Measurements from ENCODE around the gene GUCD1. TPM values are rescaled to one million over a fixed set of nuclear protein-coding genes. Genes with fewer than 3 reads are reported as not detected.

GUCD1 gene
- total and polyA plus RNA-seq, 10 of the 15 experiments (the other 5 are each of a cell fraction or from before 2014, with no cell fraction given): 56.0 to 177 (median 88.2) TPM

- no peaks in the 10 kb centered on the region for H3K36me3 ChIP-seq (ENCODE audit: control insufficient read depth in 2 of 2, insufficient read depth in 2 of 2, low read length in 1 of 2)
- TF ChIP-seq CEBPB (IDR thresholded peaks at IDR 0.05; ENCODE audit: borderline replicate concordance in 1 of 2, low read depth in 2 of 2, low read length in 2 of 2): no peak
- H2AFZ ChIP-seq (ENCODE audit: control insufficient read depth, low read depth, low read length): no peak overlapping the region
- H3K79me2 ChIP-seq (ENCODE audit: control insufficient read depth, insufficient read depth, low read length): no peaks in the 10 kb centered on the region
- H3K27ac ChIP-seq (ENCODE audit: control insufficient read depth, insufficient read depth): no peak overlapping the region
- H3K9ac ChIP-seq (ENCODE audit: control insufficient read depth, insufficient read depth, low read length): no peak overlapping the region
- RAD21 ChIA-PET (ENCODE audit: unreplicated experiment): no interaction called here
- no peak for FAIRE-seq
- intact Hi-C loops (cut with micrococcal nuclease; ENCODE audit: unreplicated experiment) (no loop called here), in situ Hi-C loops (cut with MboI) (no loop called here)
- DNase-seq (ENCODE audit: low read depth, low spot score): no peak
- H4K20me1 ChIP-seq (ENCODE audit: control insufficient read depth, insufficient read depth): no peaks in the 10 kb centered on the region
- WGBS (ENCODE audit: insufficient coverage, insufficient replicate concordance, low lambda C conversion rate, missing lambda C conversion rate): 80% methylated on average over 22 of the region's 24 CpGs
- CTCF ChIA-PET: no interaction called here
- no TSS peak for BruUV-seq (replicated peaks)
- no peak overlapping the region for H3K4me2 ChIP-seq (ENCODE audit: control insufficient read depth, insufficient read depth)
- no peaks in the 10 kb centered on the region for H3K27me3 ChIP-seq (replicated peaks in 1 of 2; ENCODE audit: control insufficient read depth in 2 of 2, insufficient read depth in 2 of 2, low read length in 1 of 2)
- H3K4me3 ChIP-seq: no peak overlapping the region
- H3K9me3 ChIP-seq (replicated peaks; ENCODE audit: control insufficient read depth, insufficient read depth, low read length): no peaks in the 10 kb centered on the region
- POLR2A ChIA-PET: no interaction called here
- SMC1A ChIA-PET (ENCODE audit: uncharacterized antibody, unreplicated experiment): no interaction called here
- ATAC-seq: no peak
- no peaks in the 10 kb centered on the region for H3K4me1 ChIP-seq (ENCODE audit: control insufficient read depth, insufficient read depth, low read length)
Observed at GRCh38 chr22:24585927-24586546, 31.1 kb upstream of the GUCD1 start.

DNA sequence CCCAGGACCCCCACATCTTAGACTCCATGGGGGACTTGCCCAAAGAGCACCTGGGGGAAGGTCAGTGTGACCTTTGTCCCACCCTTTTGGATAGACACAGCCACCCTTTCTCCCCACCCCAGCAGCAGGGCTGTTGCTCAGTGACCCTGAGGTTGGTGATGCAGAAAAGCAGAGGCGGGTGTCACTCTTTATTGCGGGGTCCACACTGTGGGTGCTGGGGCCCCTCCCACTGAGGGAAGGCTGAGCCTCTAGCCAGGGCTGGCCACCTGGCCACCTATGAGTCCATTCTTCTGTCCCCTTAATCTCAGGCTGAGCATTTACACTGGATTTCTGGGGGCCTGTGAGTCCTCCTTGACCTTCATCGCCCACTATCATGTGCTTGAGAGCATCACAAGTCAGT, 30.5 kb upstream of the GUCD1 start:
- BruUV-seq (replicated peaks): no TSS peak
- Histone ChIP-seq H3K79me2 (ENCODE audit: control insufficient read depth, insufficient read depth, low read length) (no peaks in the 10 kb centered on the region), H3K4me2 (ENCODE audit: control insufficient read depth, insufficient read depth) (no peak overlapping the region), H4K20me1 (ENCODE audit: control insufficient read depth, insufficient read depth) (no peaks in the 10 kb centered on the region), H3K27ac (ENCODE audit: control insufficient read depth, insufficient read depth) (no peak overlapping the region), H3K9ac (ENCODE audit: control insufficient read depth, insufficient read depth, low read length) (no peak overlapping the region), H3K4me1 (ENCODE audit: control insufficient read depth, insufficient read depth, low read length) (no peaks in the 10 kb centered on the region), H3K4me3 (no peak overlapping the region), H3K27me3 (replicated peaks in 1 of 2; ENCODE audit: control insufficient read depth in 2 of 2, insufficient read depth in 2 of 2, low read length in 1 of 2) (no peaks in the 10 kb centered on the region), H2AFZ (ENCODE audit: control insufficient read depth, low read depth, low read length) (no peak overlapping the region), H3K36me3 (ENCODE audit: control insufficient read depth in 2 of 2, insufficient read depth in 2 of 2, low read length in 1 of 2) (no peaks in the 10 kb centered on the region), H3K9me3 (replicated peaks; ENCODE audit: control insufficient read depth, insufficient read depth, low read length) (no peaks in the 10 kb centered on the region)
- intact Hi-C loops (cut with micrococcal nuclease; ENCODE audit: unreplicated experiment) (no loop called here), in situ Hi-C loops (cut with MboI) (no loop called here)
- DNase-seq (ENCODE audit: low read depth, low spot score): no peak
- CTCF ChIA-PET: no interaction called here
- ATAC-seq: no peak
- SMC1A ChIA-PET (ENCODE audit: uncharacterized antibody, unreplicated experiment): no interaction called here
- FAIRE-seq: no peak
- POLR2A ChIA-PET: no interaction called here
- RAD21 ChIA-PET (ENCODE audit: unreplicated experiment): no interaction called here
- 56% methylated on average over 3 of the region's 3 CpGs for whole genome bisulfite sequencing (ENCODE audit: insufficient coverage, insufficient replicate concordance, low lambda C conversion rate, missing lambda C conversion rate)
- TF ChIP-seq, protein P1, sequence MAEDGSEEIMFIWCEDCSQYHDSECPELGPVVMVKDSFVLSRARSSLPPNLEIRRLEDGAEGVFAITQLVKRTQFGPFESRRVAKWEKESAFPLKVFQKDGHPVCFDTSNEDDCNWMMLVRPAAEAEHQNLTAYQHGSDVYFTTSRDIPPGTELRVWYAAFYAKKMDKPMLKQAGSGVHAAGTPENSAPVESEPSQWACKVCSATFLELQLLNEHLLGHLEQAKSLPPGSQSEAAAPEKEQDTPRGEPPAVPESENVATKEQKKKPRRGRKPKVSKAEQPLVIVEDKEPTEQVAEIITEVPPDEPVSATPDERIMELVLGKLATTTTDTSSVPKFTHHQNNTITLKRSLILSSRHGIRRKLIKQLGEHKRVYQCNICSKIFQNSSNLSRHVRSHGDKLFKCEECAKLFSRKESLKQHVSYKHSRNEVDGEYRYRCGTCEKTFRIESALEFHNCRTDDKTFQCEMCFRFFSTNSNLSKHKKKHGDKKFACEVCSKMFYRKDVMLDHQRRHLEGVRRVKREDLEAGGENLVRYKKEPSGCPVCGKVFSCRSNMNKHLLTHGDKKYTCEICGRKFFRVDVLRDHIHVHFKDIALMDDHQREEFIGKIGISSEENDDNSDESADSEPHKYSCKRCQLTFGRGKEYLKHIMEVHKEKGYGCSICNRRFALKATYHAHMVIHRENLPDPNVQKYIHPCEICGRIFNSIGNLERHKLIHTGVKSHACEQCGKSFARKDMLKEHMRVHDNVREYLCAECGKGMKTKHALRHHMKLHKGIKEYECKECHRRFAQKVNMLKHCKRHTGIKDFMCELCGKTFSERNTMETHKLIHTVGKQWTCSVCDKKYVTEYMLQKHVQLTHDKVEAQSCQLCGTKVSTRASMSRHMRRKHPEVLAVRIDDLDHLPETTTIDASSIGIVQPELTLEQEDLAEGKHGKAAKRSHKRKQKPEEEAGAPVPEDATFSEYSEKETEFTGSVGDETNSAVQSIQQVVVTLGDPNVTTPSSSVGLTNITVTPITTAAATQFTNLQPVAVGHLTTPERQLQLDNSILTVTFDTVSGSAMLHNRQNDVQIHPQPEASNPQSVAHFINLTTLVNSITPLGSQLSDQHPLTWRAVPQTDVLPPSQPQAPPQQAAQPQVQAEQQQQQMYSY (CRISPR knock-in tag; IDR thresholded peaks at IDR 0.05): no peak
- TF ChIP-seq RUNX3 (IDR thresholded peaks at IDR 0.05; ENCODE audit: low read length): no peak
- TF ChIP-seq STAT1 (conservative IDR thresholded peaks at IDR 0.05): no peak
- TF ChIP-seq SKIL (IDR thresholded peaks at IDR 0.05; ENCODE audit: low read depth, poor library complexity, severe bottlenecking): no peak
- TF ChIP-seq TCF12 (IDR thresholded peaks at IDR 0.05; ENCODE audit: low read depth, low read length): no peak
- no peak for TF ChIP-seq STAT3 (IDR thresholded peaks at IDR 0.05; ENCODE audit: low read depth, low read length)
- TF ChIP-seq NFIC (IDR thresholded peaks at IDR 0.05; ENCODE audit: low read depth, low read length): no peak
- no peak for TF ChIP-seq POLR2AphosphoS2 (IDR thresholded peaks at IDR 0.05; ENCODE audit: low read depth, low read length)
- no peak for TF ChIP-seq RAD21 (IDR thresholded peaks at IDR 0.05; ENCODE audit: insufficient read depth, low read depth, low read length)

Measured in GM12878 (cell line).